Endothelial cell (in vitro differentiated cells): ENCODE measurements around the gene LYSMD4. TPM values are rescaled to one million over a fixed set of nuclear protein-coding genes. Genes with fewer than 3 reads are reported as not detected.
A peak's percentile ranks its signal among the peaks of the same experiment; 100 is the strongest.
"Not testable (repeated sequence)": the region's sequence is repeated elsewhere in the genome, so short reads cannot be mapped to it uniquely, and the experiment has no call there.

Experiments
- DNase-seq: peaks from one replicate; pipeline ENCODE4 v3.0.0; 2021; ENCODE audit warnings: low spot score
- H3K27ac Mint-ChIP-seq: one replicate; pipeline ENCODE4 v1.8.0; 2021; ENCODE audit warnings: mixed read lengths, inconsistent platforms; ENCODE audit not compliant: unreplicated experiment
- H3K27me3 Mint-ChIP-seq: one replicate; pipeline ENCODE4 v1.8.0; 2021; ENCODE audit warnings: mild to moderate bottlenecking, moderate library complexity, mixed read lengths, inconsistent platforms; ENCODE audit not compliant: unreplicated experiment
- H3K36me3 Mint-ChIP-seq: one replicate; pipeline ENCODE4 v1.8.0; 2021; ENCODE audit warnings: mild to moderate bottlenecking, low read depth, mixed read lengths, inconsistent platforms; ENCODE audit not compliant: unreplicated experiment
- H3K4me1 Mint-ChIP-seq: one replicate; pipeline ENCODE4 v1.8.0; 2021; ENCODE audit warnings: mild to moderate bottlenecking, mixed read lengths, inconsistent platforms; ENCODE audit not compliant: unreplicated experiment
- H3K4me3 Mint-ChIP-seq: one replicate; pipeline ENCODE4 v1.8.0; 2021; ENCODE audit warnings: mild to moderate bottlenecking, mixed read lengths, inconsistent platforms; ENCODE audit not compliant: unreplicated experiment
- H3K9me3 Mint-ChIP-seq: one replicate; pipeline ENCODE4 v1.8.0; 2021; ENCODE audit warnings: mixed read lengths, inconsistent platforms; ENCODE audit not compliant: unreplicated experiment
- total RNA-seq: library from RNA; stranded (reverse); fragmentation: NEBNext Ultra II Directional; extraction: Animal tissue kit (Norgen Biotek cat#: 25700); gene quantifications from one replicate; pipeline ENCODE4 v1.2.1, GENCODE V29; 2021; ENCODE audit not compliant: unreplicated experiment
- TF ChIP-seq, protein P1 (sequence below): fragments of 200-600 bp; sonication (generic); IDR thresholded peaks from one replicate; pipeline ENCODE4 v1.5.0; 2021; ENCODE audit warnings: antibody characterized with exemption; ENCODE audit not compliant: unreplicated experiment

LYSMD4 gene
- total RNA-seq, 1 donor from 2014 or later: 13.1 TPM

GRCh38 chr15:99762288-99762687 lies 29.1 kb upstream of the LYSMD4 start:
- H3K27ac Mint-ChIP-seq: no peak overlapping the region
- TF ChIP-seq, protein P1, sequence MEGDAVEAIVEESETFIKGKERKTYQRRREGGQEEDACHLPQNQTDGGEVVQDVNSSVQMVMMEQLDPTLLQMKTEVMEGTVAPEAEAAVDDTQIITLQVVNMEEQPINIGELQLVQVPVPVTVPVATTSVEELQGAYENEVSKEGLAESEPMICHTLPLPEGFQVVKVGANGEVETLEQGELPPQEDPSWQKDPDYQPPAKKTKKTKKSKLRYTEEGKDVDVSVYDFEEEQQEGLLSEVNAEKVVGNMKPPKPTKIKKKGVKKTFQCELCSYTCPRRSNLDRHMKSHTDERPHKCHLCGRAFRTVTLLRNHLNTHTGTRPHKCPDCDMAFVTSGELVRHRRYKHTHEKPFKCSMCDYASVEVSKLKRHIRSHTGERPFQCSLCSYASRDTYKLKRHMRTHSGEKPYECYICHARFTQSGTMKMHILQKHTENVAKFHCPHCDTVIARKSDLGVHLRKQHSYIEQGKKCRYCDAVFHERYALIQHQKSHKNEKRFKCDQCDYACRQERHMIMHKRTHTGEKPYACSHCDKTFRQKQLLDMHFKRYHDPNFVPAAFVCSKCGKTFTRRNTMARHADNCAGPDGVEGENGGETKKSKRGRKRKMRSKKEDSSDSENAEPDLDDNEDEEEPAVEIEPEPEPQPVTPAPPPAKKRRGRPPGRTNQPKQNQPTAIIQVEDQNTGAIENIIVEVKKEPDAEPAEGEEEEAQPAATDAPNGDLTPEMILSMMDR: no peak

DNA sequence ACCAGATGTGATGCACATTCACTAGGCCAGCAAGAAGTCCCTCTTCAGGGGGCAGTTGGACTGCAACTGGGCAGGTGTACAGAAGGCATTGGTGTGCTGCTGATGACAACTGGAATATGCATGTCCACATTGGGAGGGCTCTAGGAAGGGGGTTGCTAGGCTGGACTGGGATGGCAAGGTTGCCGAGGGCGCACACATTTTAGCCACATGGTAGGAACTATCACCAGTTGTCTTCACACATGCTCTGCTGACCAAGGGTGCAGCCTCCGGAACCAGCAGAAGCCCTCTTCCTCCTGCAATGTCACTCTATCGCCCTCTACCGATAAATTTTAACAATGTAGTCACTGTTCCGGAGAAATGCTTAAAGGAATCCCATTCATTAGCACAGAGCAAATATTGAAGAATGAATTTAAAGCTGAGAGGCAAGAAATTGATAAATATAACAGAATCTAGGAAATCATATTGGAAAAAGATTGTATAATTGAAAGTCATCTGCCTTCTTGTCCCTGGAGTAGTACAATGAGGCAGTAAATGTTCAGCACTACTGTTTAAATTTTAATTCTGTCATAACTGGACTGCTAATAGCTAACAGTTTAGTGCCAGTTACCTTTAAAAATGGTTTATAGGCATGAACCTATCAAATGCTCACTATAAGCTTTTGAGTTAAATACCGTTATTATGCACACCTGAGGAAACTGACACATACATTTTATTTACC lies 22.6 kb upstream of the LYSMD4 start:
- TF ChIP-seq, protein P1: peak; percentile 58
- peak; percentile 51 for DNase-seq
- Mint-ChIP-seq H3K27me3 (peaks cover 13% of the 10 kb centered on the region), H3K27ac (no peak overlapping the region), H3K36me3 (no peaks in the 10 kb centered on the region), H3K4me3 (no peak overlapping the region), H3K4me1 (peaks cover 3% of the 10 kb centered on the region), H3K9me3 (no peaks in the 10 kb centered on the region)

More at GRCh38 chr15:99762288-99762687, 29.1 kb upstream of the LYSMD4 start:
- no peaks in the 10 kb centered on the region for H3K4me1 Mint-ChIP-seq
- H3K27me3 Mint-ChIP-seq: no peaks in the 10 kb centered on the region
- H3K4me3 Mint-ChIP-seq: no peak overlapping the region
- H3K9me3 Mint-ChIP-seq: no peaks in the 10 kb centered on the region
- DNase-seq: no peak
- no peaks in the 10 kb centered on the region for H3K36me3 Mint-ChIP-seq

DNA sequence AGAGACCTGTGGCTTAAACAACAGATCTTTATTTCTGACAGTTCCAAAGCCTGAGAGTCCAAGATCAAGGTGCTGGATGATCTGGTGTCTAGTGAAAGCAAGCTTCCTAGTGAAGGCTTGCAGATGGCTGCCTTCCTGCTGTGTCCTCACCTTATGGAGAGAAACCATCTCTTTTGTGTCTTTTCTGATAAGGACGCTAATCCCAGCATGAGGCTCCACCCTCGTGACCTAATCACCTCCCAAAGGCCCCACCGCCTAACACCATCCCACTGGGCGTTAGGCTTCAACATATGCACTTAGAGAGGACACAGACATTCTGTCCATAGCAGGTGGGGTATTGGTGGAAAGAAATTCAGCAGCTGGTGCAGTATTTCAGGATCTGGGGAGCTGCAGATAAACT lies 19.8 kb upstream of the LYSMD4 start:
- Mint-ChIP-seq H3K36me3 (no peaks in the 10 kb centered on the region), H3K9me3 (no peaks in the 10 kb centered on the region), H3K27me3 (peaks cover 14% of the 10 kb centered on the region), H3K4me1 (peaks cover 9% of the 10 kb centered on the region), H3K4me3 (no peak overlapping the region), H3K27ac (no peak overlapping the region)
- TF ChIP-seq, protein P1: no peak
- no peak for DNase-seq

- Mint-ChIP-seq H3K36me3 (no peaks in the 10 kb centered on the region), H3K4me1 (peaks cover 9% of the 10 kb centered on the region), H3K4me3 (no peak overlapping the region), H3K27ac (no peak overlapping the region), H3K9me3 (no peaks in the 10 kb centered on the region), H3K27me3 (peaks cover 14% of the 10 kb centered on the region)
- no peak for DNase-seq
- TF ChIP-seq, protein P1: no peak
Observed at GRCh38 chr15:99752556-99752955, 19.3 kb upstream of the LYSMD4 start.

DNA sequence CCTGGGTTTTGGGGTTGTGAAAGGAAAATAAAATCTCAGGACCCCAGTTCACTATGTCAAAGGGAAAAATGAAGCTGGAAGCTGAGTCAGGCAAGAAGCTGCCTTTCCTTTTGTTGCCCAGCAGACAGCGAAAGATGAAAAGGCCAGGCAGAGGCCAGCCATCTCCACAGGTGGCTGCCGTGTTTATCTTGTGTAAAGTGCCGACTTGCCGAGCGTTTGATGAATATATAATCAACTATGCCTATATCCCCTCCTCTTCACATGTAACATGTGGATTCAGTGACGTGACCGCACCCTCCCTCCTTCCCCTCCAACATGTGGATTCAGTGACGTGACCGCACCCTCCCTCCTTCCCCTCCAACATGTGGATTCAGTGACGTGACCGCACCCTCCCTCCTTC lies 17.1 kb upstream of the LYSMD4 start:
- not testable (repeated sequence) for H3K4me3 Mint-ChIP-seq, H3K27ac Mint-ChIP-seq, DNase-seq, H3K36me3 Mint-ChIP-seq, H3K9me3 Mint-ChIP-seq, H3K4me1 Mint-ChIP-seq
- H3K27me3 Mint-ChIP-seq: peaks cover 15% of the 10 kb centered on the region
